CD4-positive, alpha-beta T cell treated with Interferon alpha-2 for 1 hour (primary cell): Measurements from ENCODE around the gene CHP1.
A peak's percentile ranks its signal among the peaks of the same experiment; 100 is the strongest.
"Not testable (repeated sequence)": the region's sequence is repeated elsewhere in the genome, so short reads cannot be mapped to it uniquely, and the experiment has no call there.

Experiments used
- DNase-seq, 2 donors: peaks; one replicate each; pipeline ENCODE4 v3.0.0-alpha.2; 2020 to 2022

The CHP1 gene

DNA sequence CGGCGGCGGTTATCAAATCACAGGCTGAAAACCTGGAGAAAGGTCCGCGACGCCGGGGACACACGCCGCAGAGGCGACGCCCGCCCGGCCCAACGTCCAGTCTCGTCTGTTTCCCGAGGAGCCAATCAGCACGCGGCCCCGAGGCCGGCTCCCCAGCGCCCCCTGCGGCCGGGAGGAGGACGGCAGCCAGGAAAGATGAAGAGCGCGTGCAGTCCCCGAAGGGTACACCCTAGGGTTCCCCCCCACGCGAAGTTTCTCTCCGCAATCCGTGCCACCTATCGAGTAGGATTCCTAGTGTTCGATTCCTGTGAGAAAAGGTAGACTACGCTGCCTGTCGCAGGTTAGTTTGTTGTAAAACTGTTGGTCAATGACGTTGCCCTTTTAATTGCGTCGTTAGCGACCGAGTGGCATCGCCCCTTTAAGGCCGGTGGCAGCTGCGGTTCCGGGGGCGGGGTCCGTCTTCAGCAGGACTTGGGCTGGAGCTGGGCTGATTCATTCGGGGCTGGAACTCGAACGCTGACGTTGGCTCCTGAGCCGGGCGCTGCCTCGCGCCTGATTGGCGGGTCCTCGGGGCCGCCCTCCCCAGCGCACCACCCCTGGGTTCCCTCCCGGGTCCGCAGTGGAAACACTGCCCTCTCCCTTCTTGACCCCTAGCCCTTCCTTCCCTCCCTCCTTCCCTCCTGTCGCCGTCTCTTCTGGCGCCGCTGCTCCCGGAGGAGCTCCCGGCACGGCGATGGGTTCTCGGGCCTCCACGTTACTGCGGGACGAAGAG lies at the start of gene CHP1, which contains the start of gene EXD1:
CHP1 (plus strand) TSS at position 619 of the 772 bp plus-strand sequence; CDS start at position 734, 115 bp downstream.
EXD1 (minus strand) TSS at position 108 of the 772 bp plus-strand sequence. CDS start 4,182 bp downstream, outside the sequence.
- DNase-seq: peak; percentile 96

DNA sequence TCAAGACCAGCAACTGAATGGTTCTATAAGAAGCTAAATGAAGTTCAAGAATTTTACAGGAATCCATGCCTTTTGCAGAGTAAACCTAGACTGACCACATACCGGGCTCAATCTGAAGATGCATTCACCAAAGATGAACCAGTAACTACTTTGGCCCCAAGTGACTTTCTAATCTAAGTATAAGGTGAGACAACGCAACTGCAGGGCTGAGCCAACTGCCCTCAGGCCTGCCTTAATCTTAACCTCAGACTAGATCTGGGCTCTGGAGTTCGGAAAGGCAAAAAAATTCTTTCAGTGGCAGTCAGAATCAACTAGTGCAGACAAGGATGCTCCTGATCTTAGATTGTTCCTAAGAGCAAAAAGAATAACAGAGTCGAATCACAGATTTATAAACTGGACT lies 48.8 kb upstream of the CHP1 start:
- DNase-seq: no peak

DNA sequence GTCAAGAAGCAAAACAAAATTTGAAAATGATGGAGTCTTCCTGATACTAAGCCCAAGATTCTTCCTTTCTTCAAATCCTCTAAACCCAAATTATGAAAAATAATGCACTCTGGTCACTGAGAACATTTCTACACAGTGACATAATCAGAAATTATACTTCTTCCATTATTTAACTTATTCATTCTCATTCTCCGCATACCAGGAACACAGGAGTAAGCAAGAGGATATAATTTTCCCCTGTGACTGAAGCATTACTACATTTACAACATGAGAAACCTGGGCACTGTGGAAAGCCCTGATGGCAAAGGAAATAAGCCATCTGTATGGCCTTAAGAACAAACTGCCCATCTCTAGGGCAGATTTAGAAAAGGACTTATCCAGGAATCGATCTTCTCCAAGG lies 47.5 kb upstream of the CHP1 start:
- DNase-seq: no peak

DNA sequence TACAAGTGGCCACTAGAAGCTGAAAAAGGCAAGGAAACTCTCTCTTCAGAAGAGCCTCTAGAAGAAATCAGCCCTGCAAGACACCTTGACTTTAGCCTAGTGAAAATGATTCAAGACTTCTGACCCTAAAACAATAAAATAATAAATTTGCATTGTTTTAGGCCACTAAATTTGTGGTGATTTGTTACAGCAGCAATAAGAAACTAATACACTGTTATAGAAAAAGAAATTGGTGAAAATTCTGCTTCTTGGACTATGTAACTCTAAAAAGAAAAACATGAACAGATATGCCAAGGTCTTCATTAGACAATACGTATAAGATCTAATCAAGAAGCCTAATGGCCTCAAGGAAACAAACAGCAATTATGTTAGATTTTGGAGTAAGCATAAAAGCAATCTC lies 36.6 kb upstream of the CHP1 start:
- no peak for DNase-seq

DNA sequence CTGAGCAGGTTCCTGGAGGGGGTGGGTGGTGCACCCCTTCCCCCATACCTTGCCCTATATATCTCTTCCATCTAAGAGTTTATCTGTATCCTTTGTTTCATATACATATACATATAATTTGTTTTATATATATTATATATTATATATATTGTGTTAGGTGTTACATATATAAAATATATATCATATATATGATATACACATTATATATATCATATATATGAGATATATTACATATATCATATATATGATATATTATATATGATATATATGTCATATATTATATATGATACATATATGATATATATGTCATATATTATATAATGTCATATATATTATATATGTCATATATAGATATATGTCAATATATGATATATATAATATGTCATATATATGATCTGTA lies 31.6 kb upstream of the CHP1 start:
- no peak for DNase-seq

DNA sequence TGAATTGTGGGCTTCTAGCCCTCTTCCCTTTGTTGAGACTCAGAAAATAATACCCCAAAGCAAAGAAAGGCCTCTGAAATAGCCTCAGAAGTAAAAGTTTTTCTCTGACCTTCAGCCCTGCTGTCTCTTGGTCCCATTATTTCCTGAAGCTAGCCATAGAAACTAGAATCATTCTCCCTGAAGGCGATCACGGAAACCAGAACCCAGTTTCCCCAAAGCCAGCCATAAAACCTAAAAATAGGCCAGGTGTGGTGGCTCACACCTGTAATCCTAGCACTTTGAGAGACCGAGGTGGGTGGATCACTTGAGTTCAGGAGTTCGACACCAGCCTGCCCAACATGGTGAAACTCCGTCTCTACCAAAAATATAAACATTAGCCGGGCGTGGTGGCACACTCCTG lies 27.7 kb upstream of the CHP1 start:
- DNase-seq: no peak

DNA sequence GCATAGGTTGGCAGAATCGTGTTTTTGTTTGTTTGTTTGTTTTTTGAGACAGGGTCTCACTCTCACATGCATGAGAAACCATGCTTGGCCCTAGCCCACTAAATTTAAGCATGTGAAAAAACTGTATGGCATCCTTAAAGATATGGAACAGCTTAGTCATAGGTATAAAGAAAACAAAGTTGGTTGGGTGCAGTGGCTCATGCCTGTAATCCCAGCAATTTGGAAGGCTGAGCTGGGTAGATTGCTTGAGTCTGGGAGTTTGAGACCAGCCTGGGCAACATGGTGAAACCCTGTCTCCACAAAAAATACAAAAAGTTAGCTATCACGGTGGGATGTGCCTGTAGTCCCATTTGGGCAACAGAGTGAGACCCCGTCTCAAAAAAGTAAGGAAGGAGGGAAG lies 25.8 kb upstream of the CHP1 start:
- DNase-seq: no peak

DNA sequence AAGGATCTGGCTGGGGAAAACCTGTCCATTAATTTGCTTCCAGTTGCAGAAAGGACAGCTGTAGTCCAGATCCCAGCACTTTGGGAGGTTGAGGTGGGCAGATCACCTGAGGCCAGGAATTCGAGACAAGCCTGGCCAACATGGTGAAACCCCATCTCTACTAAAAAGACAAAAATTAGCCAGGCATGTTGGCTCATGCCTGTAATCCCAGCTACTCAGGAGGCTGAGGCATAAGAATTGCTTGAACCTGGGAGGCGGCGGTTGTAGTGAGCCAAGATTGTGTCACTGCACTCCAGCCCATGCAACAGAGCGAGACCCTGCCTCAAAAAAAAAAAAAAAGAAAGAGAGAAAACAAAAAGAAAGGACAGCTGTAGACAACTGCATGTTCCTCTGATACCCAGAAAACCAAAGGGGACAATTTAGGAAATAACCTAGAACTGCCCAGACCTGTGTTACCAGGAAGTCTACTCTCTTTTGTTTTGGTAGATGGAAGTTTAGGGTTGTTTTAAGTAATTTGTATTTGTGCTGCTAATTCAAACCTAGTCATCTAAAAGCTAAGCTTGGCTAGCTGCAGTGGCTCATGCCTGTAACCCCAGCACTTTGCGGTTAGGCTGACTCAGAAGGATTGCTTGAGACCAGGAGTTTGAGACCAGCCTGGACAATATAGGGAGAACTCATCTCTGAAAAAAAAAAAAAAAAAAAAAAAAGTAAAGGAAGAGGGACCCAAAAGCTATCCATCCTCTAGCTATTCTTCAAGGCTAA lies 23.2 kb upstream of the CHP1 start:
- DNase-seq: no peak

DNA sequence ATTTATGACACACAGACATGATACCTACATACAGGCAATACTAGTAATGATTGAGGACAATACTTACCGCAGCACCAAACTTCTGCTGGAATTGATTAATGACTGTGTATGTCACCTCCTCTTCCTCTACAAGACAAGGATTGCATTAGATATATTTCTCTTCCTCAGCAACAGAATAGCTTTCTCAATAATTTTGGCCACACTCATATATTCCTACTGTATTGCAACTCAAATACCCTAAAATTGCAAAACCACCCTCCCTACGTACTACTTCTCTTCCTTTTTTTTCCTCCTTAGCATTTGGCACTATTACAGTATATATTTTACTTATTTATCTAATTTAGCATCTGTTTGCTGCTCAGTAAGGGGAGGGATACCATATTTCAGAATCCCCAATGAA lies 15.4 kb upstream of the CHP1 start:
- no peak for DNase-seq

DNA sequence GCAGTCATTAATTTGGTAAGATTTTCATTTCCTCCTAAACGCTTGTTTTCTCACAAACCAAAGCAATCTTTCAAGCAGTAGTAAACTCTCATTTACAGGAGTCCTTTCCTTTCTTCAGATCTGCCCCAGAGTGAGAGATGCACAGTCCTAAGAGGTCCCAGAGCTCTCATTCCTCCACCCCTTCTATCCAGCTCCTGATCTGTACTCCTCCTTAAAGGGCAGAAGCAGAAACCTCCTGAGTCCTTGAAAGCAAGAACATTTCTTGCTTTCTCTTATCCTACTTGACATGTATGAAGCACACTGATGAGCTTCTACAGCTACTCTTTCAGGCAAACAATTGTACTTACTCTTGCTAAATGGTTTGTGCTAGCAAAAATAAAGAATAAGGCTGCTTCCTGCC lies 12.2 kb upstream of the CHP1 start:
- DNase-seq: no peak

DNA sequence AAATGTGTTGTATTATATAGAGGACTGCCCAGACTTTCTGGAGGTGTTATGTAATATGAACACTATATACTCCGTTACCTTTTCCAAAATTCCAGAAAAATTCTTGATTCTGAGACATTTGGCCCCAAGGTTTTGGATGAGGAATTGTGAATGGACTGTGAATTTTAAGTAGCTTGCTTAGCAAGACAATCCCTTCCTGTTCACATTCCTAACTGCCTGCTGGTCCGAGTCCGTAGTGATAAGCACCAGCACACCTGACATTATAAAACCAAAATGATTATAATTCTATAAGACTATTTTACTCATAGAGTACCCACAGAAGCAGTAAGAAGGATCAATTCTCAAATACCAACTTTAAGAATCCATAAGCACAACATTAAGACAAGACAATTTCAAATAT lies 11.7 kb upstream of the CHP1 start:
- DNase-seq: no peak

DNA sequence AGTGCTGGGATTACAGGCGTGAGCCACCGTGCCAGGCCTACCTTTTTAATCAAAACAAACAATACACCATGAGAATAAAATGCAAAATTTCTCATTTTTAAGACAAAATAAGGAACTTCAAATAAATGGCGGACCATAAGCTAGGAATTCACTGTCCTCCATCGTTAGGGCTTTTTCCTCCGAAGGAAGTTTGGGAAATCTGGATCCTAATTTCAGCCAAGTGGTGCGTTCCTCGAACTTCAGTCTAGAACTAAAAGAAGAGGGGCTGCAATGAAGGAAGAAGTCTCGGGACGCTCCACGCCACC lies 771 bp upstream of the CHP1 start:
- no peak for DNase-seq

DNA sequence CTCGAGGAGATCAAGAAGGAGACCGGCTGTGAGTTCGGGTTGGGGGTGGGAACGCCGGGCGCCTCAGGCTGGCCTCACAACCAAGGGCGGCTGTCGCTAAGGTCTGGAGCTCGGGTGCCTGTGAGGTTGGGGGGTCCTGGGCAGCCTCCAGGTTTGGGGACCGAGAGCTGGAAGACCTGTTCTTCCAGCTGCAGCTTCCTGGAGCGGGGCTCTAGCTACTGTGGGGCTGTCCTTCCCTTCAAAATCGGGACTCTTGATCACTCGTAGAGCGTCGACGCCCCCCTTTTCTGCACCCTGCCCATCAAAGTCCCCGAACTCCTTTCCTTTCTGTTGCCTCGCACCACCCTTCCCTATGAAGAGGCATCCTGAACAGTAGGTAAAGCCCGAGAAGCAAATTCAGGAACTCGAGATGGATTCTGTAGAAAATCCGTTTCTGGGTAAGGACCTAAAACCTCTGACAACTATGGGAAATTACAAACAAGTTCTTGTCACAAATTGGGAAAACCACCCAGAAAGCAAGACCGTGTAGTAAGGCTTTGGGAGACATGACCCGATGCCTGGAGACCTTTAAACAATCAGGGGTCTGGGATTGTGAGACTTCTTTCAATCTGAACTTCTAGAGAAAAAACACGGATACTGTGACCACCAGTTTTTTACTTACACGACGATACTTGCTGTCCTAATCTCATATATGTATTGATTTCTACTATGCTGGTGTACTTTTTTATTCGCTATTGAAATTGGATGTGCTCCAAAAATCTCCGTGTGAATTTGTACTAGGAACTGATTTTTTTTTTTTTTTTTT lies 556 bp downstream of the CHP1 start:
- no peak for DNase-seq

DNA sequence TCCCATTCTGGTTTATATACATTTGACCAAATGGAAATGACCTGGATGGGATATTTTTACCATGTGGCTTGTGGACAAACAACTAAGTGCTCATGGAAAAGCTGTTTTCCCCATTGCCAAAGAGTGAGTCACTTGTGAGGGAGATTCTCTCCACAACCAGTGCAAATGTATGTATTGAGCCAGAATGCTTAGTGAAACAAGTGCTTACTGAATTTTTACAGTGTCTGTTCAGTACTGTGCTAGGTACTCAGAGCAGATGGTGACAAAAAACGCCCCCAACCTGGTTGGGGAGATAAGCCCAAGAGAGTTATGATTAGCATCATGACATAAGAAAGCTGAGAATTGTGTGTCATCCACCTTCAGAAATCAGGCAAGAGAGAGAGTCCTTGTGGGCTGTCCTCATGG lies 2.3 kb downstream of the CHP1 start:
- no peak for DNase-seq

DNA sequence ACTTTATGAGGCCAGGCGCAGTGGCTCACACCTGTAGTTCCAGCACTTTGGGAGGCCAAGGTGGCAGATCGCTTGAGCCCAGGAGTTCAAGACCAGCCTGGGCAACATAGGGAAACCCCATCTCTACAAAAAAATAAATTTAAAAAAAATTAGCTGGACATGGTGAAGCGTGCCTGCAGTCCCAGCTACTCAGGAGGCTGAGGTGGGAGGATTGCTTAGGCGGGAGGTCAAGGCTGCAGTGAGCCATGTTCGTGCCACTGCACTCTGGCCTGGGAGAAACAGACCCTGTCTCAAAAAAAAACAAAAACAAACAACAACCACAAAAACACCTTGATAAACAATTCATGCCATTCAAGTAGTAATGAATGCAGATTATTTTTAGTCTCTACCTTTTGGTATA lies 4.2 kb downstream of the CHP1 start:
- DNase-seq: not testable (repeated sequence)

DNA sequence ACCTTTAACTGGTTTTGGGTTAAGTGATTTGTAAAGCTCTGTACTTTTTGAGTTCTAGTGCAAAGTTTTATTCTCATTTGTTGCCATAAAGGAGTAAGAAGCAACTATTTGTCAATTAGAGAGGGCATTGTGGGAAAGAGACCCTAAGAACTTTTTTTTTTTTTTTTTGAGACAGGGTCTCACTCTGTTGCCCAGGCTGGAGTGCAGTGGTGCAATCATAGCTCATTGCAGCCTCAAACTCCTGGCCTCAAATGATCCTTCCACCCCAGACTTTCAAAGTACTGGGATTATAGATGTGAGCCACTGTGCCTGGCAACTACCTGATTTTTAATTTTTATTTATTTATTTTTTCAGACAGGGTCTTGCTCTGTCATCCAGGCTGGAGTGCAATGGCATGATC lies 4.9 kb downstream of the CHP1 start:
- no peak for DNase-seq

DNA sequence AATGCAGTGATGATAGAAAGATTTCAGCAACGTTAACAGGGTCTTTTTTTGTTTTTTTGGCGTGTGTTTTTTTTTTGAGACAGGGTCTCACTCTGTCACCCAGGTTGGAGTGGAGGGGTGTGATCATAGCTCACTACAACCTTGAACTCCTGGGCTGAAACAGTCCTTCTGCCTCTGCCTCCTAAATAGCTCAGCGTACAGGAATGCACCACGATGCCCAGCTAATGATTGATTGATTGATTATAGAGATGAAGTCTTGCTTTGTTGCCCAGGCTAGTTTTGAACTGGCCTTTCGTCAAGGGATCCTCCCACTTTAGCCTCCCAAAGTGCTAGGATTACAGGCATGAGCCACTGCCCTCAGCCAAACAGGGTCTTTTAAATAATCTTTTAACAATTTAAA lies 7.0 kb downstream of the CHP1 start:
- DNase-seq: no peak

DNA sequence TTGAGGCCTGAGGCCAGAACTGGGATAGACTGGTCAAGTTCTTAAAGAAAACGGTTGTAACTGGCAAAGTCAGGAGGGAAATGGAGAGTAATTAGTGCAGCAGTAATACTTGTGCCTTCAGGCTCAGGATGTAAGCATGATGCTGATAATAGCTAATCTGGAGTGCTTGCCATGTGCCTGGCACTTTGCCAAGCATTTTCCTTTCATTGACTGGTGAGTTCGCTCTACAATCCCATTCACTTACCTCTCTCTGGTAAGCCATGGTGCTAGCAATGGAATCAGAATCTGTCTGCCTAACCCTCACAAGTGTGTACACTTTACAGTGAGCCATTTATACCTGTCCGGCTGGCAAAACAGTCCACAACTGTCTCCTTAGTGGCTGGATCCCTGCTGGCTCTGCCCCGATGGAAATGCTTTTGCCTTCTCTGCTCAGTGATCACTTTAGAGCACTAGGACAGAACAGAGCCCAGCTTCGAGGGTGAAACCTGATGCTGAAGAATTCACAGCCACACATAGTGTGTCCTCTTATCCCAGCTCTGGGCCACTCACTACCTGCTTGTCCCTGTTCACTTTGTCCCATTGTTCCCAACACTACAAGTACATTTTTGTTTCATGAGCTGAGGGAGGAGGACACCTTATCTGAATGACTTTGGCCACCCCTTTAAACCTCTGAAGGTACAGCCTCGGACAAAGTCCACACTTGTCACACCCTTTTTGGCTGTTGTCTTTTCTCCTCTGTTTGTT lies 10.3 kb downstream of the CHP1 start:
- no peak for DNase-seq

DNA sequence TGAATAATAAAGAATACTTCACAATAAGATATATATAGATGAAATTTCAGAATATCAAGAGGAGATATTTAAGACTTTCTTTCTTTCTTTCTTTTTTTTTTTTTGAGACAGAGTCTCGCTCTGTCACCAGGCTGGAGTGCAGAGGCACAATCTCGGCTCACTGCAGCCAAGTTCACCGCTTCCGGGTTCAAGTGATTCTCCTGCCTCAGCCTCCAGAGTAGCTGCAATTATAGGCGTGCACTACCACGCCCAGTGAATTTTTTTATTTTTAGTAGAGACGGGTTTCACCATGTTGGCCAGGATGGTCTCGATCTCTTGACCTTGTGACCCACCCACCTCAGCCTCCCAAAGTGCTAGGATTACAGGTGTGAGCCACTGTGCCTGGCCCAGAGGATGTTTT lies 19.7 kb downstream of the CHP1 start:
- DNase-seq: not testable (repeated sequence)

DNA sequence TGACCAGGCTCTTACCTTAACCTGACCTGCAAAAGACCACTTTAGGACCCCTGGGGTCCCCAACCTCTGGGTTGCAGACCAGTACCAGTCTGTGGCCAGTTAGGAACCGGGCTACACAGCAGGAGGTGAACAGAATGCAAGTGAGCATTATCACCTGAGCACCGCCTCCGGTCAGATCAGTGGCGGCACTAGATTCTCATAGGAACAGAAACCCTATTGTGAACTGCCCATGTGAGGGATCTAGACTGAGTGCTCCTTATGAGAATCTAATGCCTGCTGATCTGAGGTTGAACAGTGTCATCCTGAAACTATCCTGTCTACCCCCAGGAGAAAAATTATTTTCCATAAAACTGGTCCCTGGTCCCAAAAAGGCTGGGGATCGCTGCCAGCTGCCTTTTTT lies 20.3 kb downstream of the CHP1 start:
- no peak for DNase-seq

DNA sequence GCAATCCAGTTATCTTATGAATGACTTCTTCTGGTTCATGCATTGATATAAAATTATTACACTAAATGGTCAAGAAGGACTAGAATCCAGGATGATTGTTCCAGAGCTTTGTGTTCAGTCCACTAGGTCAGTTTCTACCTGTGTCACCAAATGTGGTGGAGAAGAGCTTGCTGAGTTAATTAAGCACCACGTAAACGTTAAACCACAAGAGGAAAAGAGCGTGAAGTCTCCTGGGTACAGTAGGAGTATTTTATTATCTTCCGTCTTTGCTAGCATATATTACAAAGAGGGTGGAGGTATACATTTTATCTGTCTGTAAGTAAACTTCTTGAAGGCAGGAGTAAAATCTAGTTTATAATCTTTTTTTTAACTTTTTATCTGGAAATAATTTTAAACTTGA lies 23.5 kb downstream of the CHP1 start:
- DNase-seq: no peak

DNA sequence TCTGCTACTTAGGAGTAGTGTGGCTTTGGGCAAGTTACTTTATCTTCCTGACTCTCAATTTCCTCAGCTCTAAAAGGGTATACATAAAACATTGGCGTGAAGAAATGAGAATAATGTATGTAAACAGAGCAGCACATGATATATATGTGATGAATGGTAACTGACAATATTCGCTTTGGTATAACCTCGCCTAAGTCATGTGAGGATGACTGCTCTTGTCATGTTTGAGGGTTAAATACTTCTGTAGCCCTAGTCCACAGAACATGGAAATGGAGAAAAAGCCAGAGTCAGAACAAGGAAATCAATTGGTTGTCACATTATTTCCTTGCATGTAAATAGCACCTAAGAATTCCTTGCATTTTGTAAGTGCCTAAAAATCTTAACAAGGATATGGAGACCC lies 25.0 kb downstream of the CHP1 start:
- DNase-seq: no peak

DNA sequence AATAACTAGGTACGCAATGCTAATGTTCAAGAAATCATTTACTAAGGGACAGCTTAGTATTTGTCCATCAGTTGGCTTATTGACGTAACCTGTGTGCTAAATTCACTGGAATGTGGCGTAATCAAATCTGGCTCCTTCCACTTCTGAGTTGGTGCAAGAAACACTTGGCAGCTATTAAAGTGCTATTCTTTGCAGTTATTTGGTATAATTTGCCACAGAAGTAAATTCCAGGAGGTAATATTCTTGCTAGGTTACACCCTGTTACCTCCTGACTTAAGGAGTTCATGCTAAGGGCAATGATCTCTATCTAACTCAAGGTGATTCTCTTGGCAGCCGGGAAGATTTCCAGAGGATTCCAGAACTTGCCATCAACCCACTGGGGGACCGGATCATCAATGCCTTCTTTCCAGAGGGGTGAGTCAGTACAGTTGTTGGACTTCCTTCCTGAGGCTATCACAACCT lies 25.5 kb downstream of the CHP1 start:
- DNase-seq: no peak
